Activated T-helper 2 cell treated with anti-CD3 and anti-CD28 coated beads, Interferon-gamma antibody, Interleukin-2, Interleukin-4, amounts not matched to agents 10 μg/mL and 5 μg/mL and 100 μg/mL, durations not matched to agents 14 hours and 24 hours and 36 hours (primary cell): Measurements from ENCODE around the gene EVI5. TPM values are rescaled to one million over a fixed set of nuclear protein-coding genes. Genes with fewer than 3 reads are reported as not detected.
"Not testable (repeated sequence)": the region's sequence is repeated elsewhere in the genome, so short reads cannot be mapped to it uniquely, and the experiment has no call there.

Source experiments
- DNase-seq: peaks from one replicate; pipeline ENCODE4 v3.0.0; 2021; ENCODE audit warnings: low spot score
- H3K27ac Mint-ChIP-seq: one replicate; pipeline ENCODE4 v1.8.0; 2021; ENCODE audit warnings: mixed read lengths
- H3K27me3 Mint-ChIP-seq: one replicate; pipeline ENCODE4 v1.8.0; 2021; ENCODE audit warnings: low read depth, mixed read lengths
- H3K36me3 Mint-ChIP-seq: one replicate; pipeline ENCODE4 v1.8.0; 2021; ENCODE audit warnings: low read depth, mixed read lengths
- H3K4me1 Mint-ChIP-seq: one replicate; pipeline ENCODE4 v1.8.0; 2021; ENCODE audit warnings: low read depth, mixed read lengths
- H3K4me3 Mint-ChIP-seq: one replicate; pipeline ENCODE4 v1.8.0; 2021; ENCODE audit warnings: low read depth, mild to moderate bottlenecking, moderate library complexity, mixed read lengths
- H3K9me3 Mint-ChIP-seq: one replicate; pipeline ENCODE4 v1.8.0; 2021; ENCODE audit warnings: mixed read lengths
- intact Hi-C: fragments of 100-400 bp; cut with micrococcal nuclease; formaldehyde crosslinking; loops from one replicate; pipeline ENCODE4 v1.15.1; 2023
- total RNA-seq: library from RNA; stranded (reverse); gene quantifications from 2 replicates; pipeline ENCODE4 v1.2.3, GENCODE V29; 2022

The EVI5 gene
- total RNA-seq, 1 donor from 2014 or later = 60.8 TPM

- H3K36me3 Mint-ChIP-seq = no peaks in the 10 kb centered on the region
- no peak overlapping the region for H3K4me3 Mint-ChIP-seq
- no peak overlapping the region for H3K27ac Mint-ChIP-seq
- DNase-seq = no peak
- intact Hi-C loops = no loop called here
- H3K4me1 Mint-ChIP-seq = peaks cover 4% of the 10 kb centered on the region
- no peaks in the 10 kb centered on the region for H3K9me3 Mint-ChIP-seq
- H3K27me3 Mint-ChIP-seq = peaks cover 42% of the 10 kb centered on the region
Measured at GRCh38 chr1:92698932-92699331, 86.0 kb downstream of the EVI5 start.

- Mint-ChIP-seq H3K4me1 (peaks cover 10% of the 10 kb centered on the region), H3K27me3 (peaks cover 44% of the 10 kb centered on the region)
- no peak for DNase-seq
Measured at GRCh38 chr1:92695104-92695503, 89.8 kb downstream of the EVI5 start.

GRCh38 chr1:92691925-92692324, 93.0 kb downstream of the EVI5 start:
- Mint-ChIP-seq H3K9me3 (peaks cover under 1% of the 10 kb centered on the region), H3K36me3 (no peaks in the 10 kb centered on the region), H3K4me3 (no peak overlapping the region), H3K27me3 (peaks cover 25% of the 10 kb centered on the region), H3K4me1 (peaks cover 10% of the 10 kb centered on the region), H3K27ac (no peak overlapping the region)
- intact Hi-C loops = no loop called here
- DNase-seq = no peak

More at GRCh38 chr1:92695104-92695503, 89.8 kb downstream of the EVI5 start:
- intact Hi-C loops = no loop called here
- H3K36me3 Mint-ChIP-seq = no peaks in the 10 kb centered on the region
- H3K4me3 Mint-ChIP-seq = no peak overlapping the region
- no peak overlapping the region for H3K27ac Mint-ChIP-seq
- no peaks in the 10 kb centered on the region for H3K9me3 Mint-ChIP-seq

- Mint-ChIP-seq H3K27ac (no peak overlapping the region), H3K9me3 (peaks cover 7% of the 10 kb centered on the region), H3K4me3 (no peak overlapping the region), H3K4me1 (peaks cover 10% of the 10 kb centered on the region), H3K36me3 (no peaks in the 10 kb centered on the region), H3K27me3 (peaks cover 32% of the 10 kb centered on the region)
- DNase-seq = no peak
- intact Hi-C loops = no loop called here
Measured at GRCh38 chr1:92690212-92690906, 94.5 kb downstream of the EVI5 start.

- H3K27ac Mint-ChIP-seq = no peak overlapping the region
- H3K36me3 Mint-ChIP-seq = no peaks in the 10 kb centered on the region
- no peak overlapping the region for H3K4me3 Mint-ChIP-seq
- no peaks in the 10 kb centered on the region for H3K4me1 Mint-ChIP-seq
- H3K9me3 Mint-ChIP-seq = no peaks in the 10 kb centered on the region
- peaks cover 33% of the 10 kb centered on the region for H3K27me3 Mint-ChIP-seq
- intact Hi-C loops = no loop called here
- no peak for DNase-seq
Measured at GRCh38 chr1:92679980-92680379, 104.9 kb downstream of the EVI5 start.

- Mint-ChIP-seq H3K4me3 (no peak overlapping the region), H3K36me3 (no peaks in the 10 kb centered on the region), H3K27me3 (peaks cover 23% of the 10 kb centered on the region), H3K9me3 (no peaks in the 10 kb centered on the region), H3K4me1 (no peaks in the 10 kb centered on the region), H3K27ac (no peak overlapping the region)
- intact Hi-C loops = no loop called here
- no peak for DNase-seq
Measured at GRCh38 chr1:92663775-92664174, 121.1 kb downstream of the EVI5 start.

- H3K4me3 Mint-ChIP-seq = no peak overlapping the region
- no peaks in the 10 kb centered on the region for H3K4me1 Mint-ChIP-seq
- H3K36me3 Mint-ChIP-seq = no peaks in the 10 kb centered on the region
- no peak overlapping the region for H3K27ac Mint-ChIP-seq
- no peak for DNase-seq
- intact Hi-C loops = no loop called here
- H3K9me3 Mint-ChIP-seq = peaks cover 1% of the 10 kb centered on the region
- H3K27me3 Mint-ChIP-seq = peaks cover 31% of the 10 kb centered on the region
Measured at GRCh38 chr1:92662048-92662447, 122.9 kb downstream of the EVI5 start.

- Mint-ChIP-seq H3K4me1 (no peaks in the 10 kb centered on the region), H3K9me3 (peaks cover 33% of the 10 kb centered on the region), H3K4me3 (no peak overlapping the region), H3K36me3 (peaks cover 4% of the 10 kb centered on the region), H3K27me3 (peaks cover 25% of the 10 kb centered on the region), H3K27ac (no peak overlapping the region)
- DNase-seq = no peak
- intact Hi-C loops = no loop called here
Measured at GRCh38 chr1:92657701-92658100, 127.2 kb downstream of the EVI5 start.

- Mint-ChIP-seq H3K27ac (no peak overlapping the region), H3K9me3 (peaks cover 37% of the 10 kb centered on the region), H3K4me3 (no peak overlapping the region), H3K27me3 (peaks cover 21% of the 10 kb centered on the region), H3K36me3 (peaks cover 4% of the 10 kb centered on the region), H3K4me1 (no peaks in the 10 kb centered on the region)
- no peak for DNase-seq
- intact Hi-C loops = no loop called here
Measured at GRCh38 chr1:92655197-92655801, 129.6 kb downstream of the EVI5 start.

- no peaks in the 10 kb centered on the region for H3K4me1 Mint-ChIP-seq
Measured at GRCh38 chr1:92653605-92654381, 131.1 kb downstream of the EVI5 start.

GRCh38 chr1:92640686-92641085, 144.2 kb downstream of the EVI5 start:
- H3K9me3 Mint-ChIP-seq, intact Hi-C loops, H3K36me3 Mint-ChIP-seq, H3K4me3 Mint-ChIP-seq, H3K4me1 Mint-ChIP-seq, DNase-seq, H3K27ac Mint-ChIP-seq: not testable (repeated sequence)
- H3K27me3 Mint-ChIP-seq = peaks cover 42% of the 10 kb centered on the region

More at GRCh38 chr1:92653605-92654381, 131.1 kb downstream of the EVI5 start:
- no peak overlapping the region for H3K4me3 Mint-ChIP-seq
- H3K36me3 Mint-ChIP-seq = peaks cover 4% of the 10 kb centered on the region
- H3K9me3 Mint-ChIP-seq = peaks cover 37% of the 10 kb centered on the region
- no peak for DNase-seq
- intact Hi-C loops = no loop called here
- no peak overlapping the region for H3K27ac Mint-ChIP-seq
- H3K27me3 Mint-ChIP-seq = peaks cover 12% of the 10 kb centered on the region

GRCh38 chr1:92638498-92638897, 146.4 kb downstream of the EVI5 start:
- intact Hi-C loops = no loop called here
- Mint-ChIP-seq H3K9me3 (no peaks in the 10 kb centered on the region), H3K4me3 (no peak overlapping the region), H3K27me3 (peaks cover 31% of the 10 kb centered on the region), H3K27ac (no peak overlapping the region), H3K36me3 (no peaks in the 10 kb centered on the region), H3K4me1 (no peaks in the 10 kb centered on the region)
- DNase-seq = no peak

GRCh38 chr1:92635203-92635602, 149.7 kb downstream of the EVI5 start:
- H3K9me3 Mint-ChIP-seq, H3K4me1 Mint-ChIP-seq, H3K4me3 Mint-ChIP-seq, DNase-seq, H3K36me3 Mint-ChIP-seq, H3K27ac Mint-ChIP-seq, intact Hi-C loops: not testable (repeated sequence)
- peaks cover 32% of the 10 kb centered on the region for H3K27me3 Mint-ChIP-seq
